Ovary (tissue), 9 donors: ENCODE results near the gene TSG101. TPM values are rescaled to one million over a fixed set of nuclear protein-coding genes. Genes with fewer than 3 reads are reported as not detected.

Experiments
- DNase-seq, 5 donors: peaks; one replicate each; pipeline ENCODE4 v3.0.0-alpha.2; 2019 to 2020
- H3K27ac ChIP-seq, 2 donors: fragments of 200-600 bp; one replicate each; pipeline versions ENCODE4 v1.5.1 to v1.8.0; 2019 to 2022
- H3K27me3 ChIP-seq: fragments of 200-600 bp; one replicate; pipeline ENCODE4 v1.8.0; 2022
- H3K36me3 ChIP-seq: fragments of 200-600 bp; sonication (generic); one replicate; pipeline ENCODE4 v1.5.1; 2019
- H3K4me1 ChIP-seq: one replicate; pipeline ENCODE4 v1.8.1; 2013; ENCODE audit warnings: mild to moderate bottlenecking, moderate library complexity; ENCODE audit not compliant: insufficient read depth
- H3K4me3 ChIP-seq: fragments of 200-600 bp; sonication (generic); one replicate; pipeline ENCODE4 v1.5.1; 2017
- H3K9me3 ChIP-seq, 2 donors: fragments of 200-600 bp in 1 of 2; sonication (generic) in 1 of 2; one replicate each; pipeline versions ENCODE4 v1.5.1 to v1.8.1; 2013 to 2019; ENCODE audit warnings: mild to moderate bottlenecking in 1 of 2, moderate library complexity in 1 of 2
- CTCF ChIP-seq, 3 donors: fragments of 450-650 bp in 2 of 3; fragments of 200-600 bp in 1 of 3; IDR thresholded peaks; one replicate each; pipeline versions ENCODE4 v1.5.1 to v1.8.0; 2016 to 2022; ENCODE audit warnings: antibody characterized with exemption in 3 of 3, mild to moderate bottlenecking in 1 of 3
- EP300 ChIP-seq: sonication (generic); formaldehyde crosslinking; IDR thresholded peaks from one replicate; pipeline ENCODE4 v1.6.1; 2017; ENCODE audit warnings: antibody characterized with exemption
- POLR2A ChIP-seq: fragments of 450-650 bp; IDR thresholded peaks from one replicate; pipeline ENCODE4 v1.6.1; 2017; ENCODE audit warnings: antibody characterized with exemption, mild to moderate bottlenecking, moderate library complexity
- WGBS, 3 donors: extraction: QIAGEN DNeasy Blood & Tissue Kit in 1 of 3; methylation state at CpG; one replicate each; pipeline versions ENCODE4 v1.1.5 to v1.1.7; 2013 to 2017; 5-methylcytosine and 5-hydroxymethylcytosine counted together
- intact Hi-C, 4 donors: fragments of 100-400 bp; cut with DNase I; formaldehyde crosslinking; loops; one replicate each; pipeline versions ENCODE4 v1.11.0 to v1.15.1; 2022 to 2023
- polyA plus RNA-seq, 2 donors: library from polyadenylated mRNA; stranded (reverse); fragments of 200-250 nt in 1 of 2; fragments of 350-450 nt in 1 of 2; fragmentation: Illumina TruSeq in 1 of 2; extraction: RNeasy Lipid Tissue Mini Kit (QIAGEN cat#74804) in 1 of 2; gene quantifications; one replicate each; pipeline ENCODE4 v1.2.3, GENCODE V29; 2013 to 2014
- total RNA-seq, 7 donors: library from RNA; depleted of rRNA in 2 of 7; stranded (reverse); fragments of >200 nt in 2 of 7; fragmentation: NEBNext Ultra II Directional in 3 of 7; extraction: Animal tissue kit (Norgen Biotek cat#: 25700) in 3 of 7; gene quantifications; one replicate each; pipeline versions ENCODE4 v1.1.0 to v1.2.4, GENCODE V29; 2016 to 2023
- donor health status: DM: no; HTN: no; CAD: no; lungs with moderate emphysema.
- donor health status: DM: no; HTN: no; CAD: no.
- donor health status: Bipolar disorder and iron deficiency.
- donor health status: DM: yes; HTN: yes; CAD: no.
- donor health status: DM: no; HTN: no; CAD: no.
- donor health status: DM: yes; HTN: yes; CAD: no.

TSG101 gene
- total and polyA plus RNA-seq, 9 donors, result 36.2 to 129 (median 46.3) TPM

GRCh38 chr11:18463439-18463838, 63.3 kb downstream of the TSG101 start:
- no peak overlapping the region for H3K27ac ChIP-seq
- WGBS, 3 donors, result 7 to 35% (median 8%) methylated on average over 1 of the region's 1 CpG
- H3K36me3 ChIP-seq, result no peaks in the 10 kb centered on the region
- intact Hi-C loops, result no loop called here
- H3K4me1 ChIP-seq, result no peaks in the 10 kb centered on the region
- TF ChIP-seq EP300 (no peak), CTCF (IDR thresholded peaks at IDR 0.05) (no peak), POLR2A (no peak)
- no peak for DNase-seq
- H3K9me3 ChIP-seq, result no peaks in the 10 kb centered on the region
- H3K4me3 ChIP-seq, result no peak overlapping the region
- H3K27me3 ChIP-seq, result no peaks in the 10 kb centered on the region

- intact Hi-C loops, result no loop called here
- H3K9me3 ChIP-seq, result no peaks in the 10 kb centered on the region
- no peak overlapping the region for H3K4me3 ChIP-seq
- no peak for TF ChIP-seq CTCF (IDR thresholded peaks at IDR 0.05)
- TF ChIP-seq EP300, result no peak
- TF ChIP-seq POLR2A, result no peak
- H3K27me3 ChIP-seq, result no peaks in the 10 kb centered on the region
- WGBS, 3 donors, result 97 to 98% (median 98%) methylated on average over 6 of the region's 6 CpGs
- no peaks in the 10 kb centered on the region for H3K36me3 ChIP-seq
- H3K4me1 ChIP-seq, result no peaks in the 10 kb centered on the region
- no peak for DNase-seq
- H3K27ac ChIP-seq, result no peak overlapping the region
These were observed 64.8 kb downstream of the TSG101 start for GRCh38 chr11:18461909-18462308.

- no peak for TF ChIP-seq EP300
- TF ChIP-seq POLR2A, result no peak
- TF ChIP-seq CTCF (IDR thresholded peaks at IDR 0.05), result no peak
- no peaks in the 10 kb centered on the region for H3K27me3 ChIP-seq
- WGBS, 3 donors, result 89 to 93% (median 90%) methylated on average over 4 of the region's 4 CpGs
- DNase-seq, result no peak
- intact Hi-C loops, result no loop called here
- H3K36me3 ChIP-seq, result no peaks in the 10 kb centered on the region
- H3K27ac ChIP-seq, result no peak overlapping the region
- no peaks in the 10 kb centered on the region for H3K9me3 ChIP-seq
- no peak overlapping the region for H3K4me3 ChIP-seq
- no peaks in the 10 kb centered on the region for H3K4me1 ChIP-seq
These were observed 67.1 kb downstream of the TSG101 start for GRCh38 chr11:18459634-18460033.

- WGBS, 3 donors, result 52 to 62% (median 56%) methylated on average over 3 of the region's 3 CpGs
These were observed 69.3 kb downstream of the TSG101 start for GRCh38 chr11:18457450-18457849.

More at GRCh38 chr11:18457450-18457849, 69.3 kb downstream of the TSG101 start:
- H3K27ac ChIP-seq, result no peak overlapping the region
- TF ChIP-seq CTCF (IDR thresholded peaks at IDR 0.05), result no peak
- DNase-seq, result no peak
- no peaks in the 10 kb centered on the region for H3K4me1 ChIP-seq
- no peaks in the 10 kb centered on the region for H3K9me3 ChIP-seq
- no peaks in the 10 kb centered on the region for H3K27me3 ChIP-seq
- H3K4me3 ChIP-seq, result no peak overlapping the region
- H3K36me3 ChIP-seq, result no peaks in the 10 kb centered on the region
- intact Hi-C loops, result no loop called here
